IMR-90 (cell line): ENCODE data around the gene ZNF396. TPM values are rescaled to one million over a fixed set of nuclear protein-coding genes. Genes with fewer than 3 reads are reported as not detected.
A peak's percentile ranks its signal among the peaks of the same experiment; 100 is the strongest.

Source experiments
- ATAC-seq: fragments of 200-7000 bp; cut with Tn5 transposase; 2 replicates; pipeline ENCODE4 v1.9.1; 2020; ENCODE audit warnings: low read depth, mild to moderate bottlenecking, moderate library complexity
- BruUV-seq: library from RNA; stranded (reverse); fragments of 400-500 nt; replicated peaks from 2 replicates; lab custom pipeline; 2021; lab: Mats Ljungman, UMichigan
- CTCF ChIA-PET: fragments of 300-600 bp; formaldehyde crosslinking; extraction: SDS; loops from one replicate; lab custom pipeline; 2021; ENCODE audit warnings: antibody characterized with exemption; lab: Yijun Ruan, JAX
- POLR2A ChIA-PET: fragments of 300-600 bp; sonication (Branson Sonifier 250); formaldehyde crosslinking; loops from one replicate; lab custom pipeline; 2022; ENCODE audit warnings: antibody characterized with exemption; ENCODE audit not compliant: unreplicated experiment; lab: Charles Lee
- DNase-seq: peaks from one replicate; pipeline ENCODE4 v3.0.0; 2013
- H2AFZ ChIP-seq: replicated peaks from 2 replicates; pipeline ENCODE3; 2013; ENCODE audit warnings: low read length, mild to moderate bottlenecking; ENCODE audit not compliant: poor library complexity
- H2AK5ac ChIP-seq: 2 replicates; pipeline ENCODE4 v1.6.1; 2013; ENCODE audit warnings: low read depth, low read length, inconsistent platforms
- H2AK9ac ChIP-seq: replicated peaks from 2 replicates; pipeline ENCODE3; 2013; ENCODE audit warnings: mild to moderate bottlenecking, low read depth, low read length, moderate library complexity; ENCODE audit not compliant: poor library complexity
- H2BK120ac ChIP-seq: 2 replicates; pipeline ENCODE4 v1.6.1; 2013; ENCODE audit warnings: low read depth, low read length, inconsistent platforms
- H2BK15ac ChIP-seq: 3 replicates; pipeline ENCODE4 v1.6.1; 2013; ENCODE audit warnings: low read depth, low read length, inconsistent platforms
- H2BK20ac ChIP-seq: 2 replicates; pipeline ENCODE4 v1.6.1; 2013; ENCODE audit warnings: low read depth, mild to moderate bottlenecking, inconsistent platforms, low read length, moderate library complexity
- H2BK5ac ChIP-seq: 2 replicates; pipeline ENCODE4 v1.6.1; 2013; ENCODE audit warnings: mild to moderate bottlenecking, low read depth, low read length, inconsistent platforms; ENCODE audit not compliant: poor library complexity, severe bottlenecking
- H3K14ac ChIP-seq: replicated peaks from 2 replicates; pipeline ENCODE4 v1.6.1; 2013; ENCODE audit warnings: low read depth, low read length, inconsistent platforms
- H3K18ac ChIP-seq: 2 replicates; pipeline ENCODE4 v1.6.1; 2013; ENCODE audit warnings: low read depth, low read length, control low read depth
- H3K23ac ChIP-seq: 2 replicates; pipeline ENCODE4 v1.6.1; 2013; ENCODE audit warnings: low read depth, low read length, inconsistent platforms
- H3K27ac ChIP-seq: 2 replicates; pipeline ENCODE4 v1.5.1; 2013; ENCODE audit warnings: mild to moderate bottlenecking, control low read depth, low read length; ENCODE audit not compliant: insufficient read depth
- H3K27me3 ChIP-seq: 2 replicates; pipeline ENCODE4 v1.6.1; 2013; ENCODE audit warnings: low read length; ENCODE audit not compliant: control insufficient read depth, insufficient read depth
- H3K36me3 ChIP-seq: 2 replicates; pipeline ENCODE4 v1.6.1; 2013; ENCODE audit warnings: low read length, mixed read lengths; ENCODE audit not compliant: control insufficient read depth, insufficient read depth
- H3K4ac ChIP-seq: 2 replicates; pipeline ENCODE4 v1.6.1; 2013; ENCODE audit warnings: low read depth, low read length, inconsistent platforms
- H3K4me1 ChIP-seq: 2 replicates; pipeline ENCODE4 v1.6.1; 2013; ENCODE audit warnings: low read length, mixed read lengths; ENCODE audit not compliant: control insufficient read depth, insufficient read depth
- H3K4me2 ChIP-seq: 2 replicates; pipeline ENCODE4 v1.6.1; 2013; ENCODE audit warnings: low read depth, mild to moderate bottlenecking, control low read depth, low read length, moderate library complexity
- H3K4me3 ChIP-seq: 2 replicates; pipeline ENCODE4 v1.5.1; 2013; ENCODE audit warnings: low read depth, mild to moderate bottlenecking, control low read depth, low read length, moderate library complexity; ENCODE audit not compliant: insufficient read depth
- H3K56ac ChIP-seq: 2 replicates; pipeline ENCODE4 v1.6.1; 2013; ENCODE audit warnings: low read length, inconsistent platforms; ENCODE audit not compliant: insufficient read depth; ENCODE audit errors: extremely low read depth
- H3K79me1 ChIP-seq, 2 experiments: 2 replicates each; pipeline ENCODE4 v1.6.1; 2013; ENCODE audit warnings: low read length in 2 of 2, inconsistent platforms in 1 of 2, low read depth in 1 of 2
- H3K9ac ChIP-seq: 2 replicates; pipeline ENCODE4 v1.6.1; 2013; ENCODE audit warnings: low read depth, low read length, control low read depth
- H3K9me1 ChIP-seq: 2 replicates; pipeline ENCODE4 v1.6.1; 2013; ENCODE audit warnings: low read length, inconsistent platforms; ENCODE audit not compliant: insufficient read depth
- H3K9me3 ChIP-seq: 2 replicates; pipeline ENCODE4 v1.6.1; 2013; ENCODE audit warnings: low read length; ENCODE audit not compliant: control insufficient read depth, insufficient read depth
- H4K20me1 ChIP-seq: 2 replicates; pipeline ENCODE4 v1.6.1; 2013; ENCODE audit warnings: low read length, inconsistent platforms; ENCODE audit not compliant: insufficient read depth
- H4K5ac ChIP-seq: 2 replicates; pipeline ENCODE4 v1.6.1; 2013; ENCODE audit warnings: mild to moderate bottlenecking, low read depth, low read length, control low read depth
- H4K8ac ChIP-seq, 2 experiments: 2 replicates each; pipeline ENCODE4 v1.6.1; 2013; ENCODE audit warnings: low read depth in 2 of 2, low read length in 2 of 2, control low read depth in 1 of 2, inconsistent platforms in 1 of 2
- H4K91ac ChIP-seq: 2 replicates; pipeline ENCODE4 v1.6.1; 2013; ENCODE audit warnings: low read depth, low read length, inconsistent platforms; ENCODE audit not compliant: insufficient read depth
- SMC3 ChIP-seq: fragments of 150-350 bp; IDR thresholded peaks from 2 replicates; pipeline ENCODE4 v1.6.1; 2016; ENCODE audit warnings: low read depth, mild to moderate bottlenecking, antibody characterized with exemption, low read length, moderate library complexity
- WGBS, 2 experiments: methylation state at CpG; one replicate each; pipeline versions ENCODE4 v1.1.5 to v1.1.7; 2013; ENCODE audit warnings: missing lambda C conversion rate in 2 of 2; ENCODE audit not compliant: insufficient read length in 1 of 2; ENCODE audit errors: extremely low coverage in 2 of 2; 5-methylcytosine and 5-hydroxymethylcytosine counted together
- dilution Hi-C: fragments of 300-500 bp; cut with HindIII; formaldehyde crosslinking; loops from one replicate; pipeline ENCODE4 v1.14.3; 2018; ENCODE audit warnings: low sequenced_read_pairs; ENCODE audit not compliant: unreplicated experiment
- in situ Hi-C: fragments of 300-500 bp; cut with MboI; formaldehyde crosslinking; loops from 3 replicates; pipeline ENCODE4 v1.14.3; 2019; ENCODE audit warnings: low sequenced_read_pairs, inconsistent platforms, mixed read lengths
- intact Hi-C: fragments of 100-400 bp; cut with micrococcal nuclease; formaldehyde crosslinking; loops from 2 replicates; pipeline ENCODE4 v1.10.0; 2022
- polyA plus RNA-seq, 3 experiments: library from polyadenylated mRNA; depleted of rRNA; stranded (reverse); fragments of >200 nt; gene quantifications; 2 replicates each; pipeline ENCODE4 v1.2.3, GENCODE V29; 2012; ENCODE audit warnings: low replicate concordance in 1 of 3
- total RNA-seq: library from RNA; depleted of rRNA; stranded (reverse); fragments of >200 nt; gene quantifications from 2 replicates; pipeline ENCODE4 v1.2.3, GENCODE V29; 2012

ZNF396 gene
- total and polyA plus RNA-seq, 2 of the 4 experiments (the other 2 are of a cell fraction): 0.26 to 0.54 TPM

DNA sequence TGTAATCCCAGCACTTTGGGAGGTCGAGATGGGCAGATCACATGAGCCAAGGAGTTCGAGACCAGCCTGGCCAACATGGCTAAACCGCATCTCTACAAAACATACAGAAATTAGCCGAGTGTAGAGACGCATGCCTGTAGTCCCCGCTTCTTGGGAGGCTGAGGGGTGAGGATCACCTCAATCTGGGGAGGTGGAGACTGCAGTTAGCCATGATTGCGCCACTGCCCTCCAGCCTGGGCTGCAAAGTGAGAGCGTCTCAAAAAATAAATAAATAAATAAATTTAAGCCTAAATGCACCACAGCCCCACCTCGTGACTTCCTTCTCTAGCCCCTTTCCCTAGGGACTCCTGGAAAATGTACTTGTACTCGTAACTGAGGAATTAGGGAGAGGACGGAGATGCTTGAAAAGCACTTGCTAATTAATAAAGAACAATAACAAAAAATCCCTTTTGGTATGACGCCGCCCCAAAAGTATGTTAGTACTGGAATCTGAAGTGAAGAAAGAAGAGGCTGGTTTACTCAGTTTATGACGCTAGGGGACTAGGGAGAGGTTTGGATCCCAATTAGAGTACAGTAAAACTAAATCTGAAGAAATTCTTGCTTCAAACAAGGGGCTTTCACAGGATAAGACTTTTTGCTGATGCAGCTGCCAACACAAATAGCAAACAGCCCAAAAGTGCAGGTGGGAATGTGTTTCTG is 887 bp upstream of the ZNF396 start:
- Histone ChIP-seq H3K79me1 (no peaks in the 10 kb centered on the region), H3K9ac (no peak overlapping the region), H3K27ac (no peak overlapping the region), H3K23ac (no peak overlapping the region), H3K56ac (no peak overlapping the region), H4K91ac (no peak overlapping the region), H4K5ac (no peak overlapping the region), H3K18ac (no peak overlapping the region), H3K27me3 (peaks cover 5% of the 10 kb centered on the region; the same call in 1 of the 2 replicates), H2BK120ac (no peak overlapping the region), H2BK15ac (no peak overlapping the region), H2AK9ac (no peak overlapping the region), H2AFZ (no peak overlapping the region), H4K8ac (no peak overlapping the region), H3K4ac (no peak overlapping the region), H4K20me1 (no peaks in the 10 kb centered on the region), H2BK5ac (no peak overlapping the region), H3K14ac (no peak overlapping the region), H3K4me2 (no peak overlapping the region), H3K9me3 (peaks cover 3% of the 10 kb centered on the region), H3K4me1 (no peaks in the 10 kb centered on the region; the same call in 1 of the 2 replicates), H2BK20ac (no peak overlapping the region), H3K36me3 (no peaks in the 10 kb centered on the region), H3K9me1 (no peaks in the 10 kb centered on the region), H3K4me3 (no peak overlapping the region), H2AK5ac (no peak overlapping the region)
- no peak for ATAC-seq
- in situ Hi-C loops: loop anchor here (25.0 kb wide), 1 partner anchor 584 kb away; the partner anchor contains the start of gene RMP24
- peak; percentile 12 for DNase-seq
- CTCF ChIA-PET: interaction anchor here (1.6 kb wide), 1 partner anchor 8 kb away, joined by 3 read pairs; no protein-coding TSS in a partner anchor
- intact Hi-C loops: no loop called here
- no TSS peak for BruUV-seq
- WGBS, 2 experiments: 79% methylated on average over 2 of the region's 14 CpGs; no CpG with 5 or more reads in 1 of the 2 experiments
- dilution Hi-C loops: no loop called here
- POLR2A ChIA-PET: no interaction called here
- no peak for TF ChIP-seq SMC3
